Activated CD8-positive, alpha-beta T cell treated with anti-CD3 and anti-CD28 coated beads for 36 hours (primary cell): Measurements from ENCODE around the gene OR51E1. TPM values are rescaled to one million over a fixed set of nuclear protein-coding genes. Genes with fewer than 3 reads are reported as not detected.

Experiments
- ATAC-seq: fragments of 200-7000 bp; cut with Tn5 transposase; one replicate; pipeline ENCODE4 v1.10.0; 2021; ENCODE audit warnings: mild to moderate bottlenecking, moderate library complexity
- CTCF ChIA-PET: fragments of 350-600 bp; sonication (Branson Sonifier 250); formaldehyde crosslinking; loops from one replicate; lab custom pipeline; 2021; ENCODE audit warnings: antibody characterized with exemption; lab: Charles Lee
- POLR2A ChIA-PET: fragments of 350-600 bp; sonication (Branson Sonifier 250); formaldehyde crosslinking; loops from one replicate; lab custom pipeline; 2021; ENCODE audit warnings: antibody characterized with exemption; lab: Charles Lee
- DNase-seq: peaks from one replicate; pipeline ENCODE4 v3.0.0-alpha.2; 2020
- H3K27ac Mint-ChIP-seq: one replicate; pipeline ENCODE4 v1.8.0; 2021; ENCODE audit warnings: mild to moderate bottlenecking, mixed read lengths
- H3K27me3 Mint-ChIP-seq: one replicate; pipeline ENCODE4 v1.8.0; 2021; ENCODE audit warnings: mixed read lengths
- H3K36me3 Mint-ChIP-seq: one replicate; pipeline ENCODE4 v1.8.0; 2021; ENCODE audit warnings: low read depth, mixed read lengths
- H3K4me1 Mint-ChIP-seq: one replicate; pipeline ENCODE4 v1.8.0; 2021; ENCODE audit warnings: low read depth, mixed read lengths
- H3K4me3 Mint-ChIP-seq: one replicate; pipeline ENCODE4 v1.8.0; 2021; ENCODE audit warnings: mild to moderate bottlenecking, moderate library complexity, mixed read lengths
- H3K9me3 Mint-ChIP-seq: one replicate; pipeline ENCODE4 v1.8.0; 2021; ENCODE audit warnings: mixed read lengths
- intact Hi-C: fragments of 100-400 bp; cut with micrococcal nuclease; formaldehyde crosslinking; loops from one replicate; pipeline ENCODE4 v1.10.0; 2022
- total RNA-seq, 2 experiments: library from RNA; stranded (reverse); gene quantifications; one replicate each; pipeline ENCODE4 v1.2.3, GENCODE V29; 2021
- TF ChIP-seq, protein P1 (sequence below): fragments of 200-600 bp; IDR thresholded peaks from one replicate; pipeline ENCODE4 v1.8.0; 2022; ENCODE audit warnings: antibody characterized with exemption, mild to moderate bottlenecking

Gene OR51E1
- total RNA-seq, 2 experiments from 2014 or later: not detected

GRCh38 chr11:4658629-4659445 is 15.1 kb downstream of the OR51E1 start:
- no peak for ATAC-seq
- Mint-ChIP-seq H3K4me3 (no peak overlapping the region), H3K27ac (no peak overlapping the region), H3K9me3 (no peaks in the 10 kb centered on the region), H3K27me3 (peaks cover 13% of the 10 kb centered on the region), H3K4me1 (no peaks in the 10 kb centered on the region), H3K36me3 (no peaks in the 10 kb centered on the region)
- CTCF ChIA-PET: interaction anchor here (0.8 kb wide), 1 partner anchor 22 kb away, joined by 3 read pairs; the partner anchor contains the start of gene OR51D1
- intact Hi-C loops: no loop called here
- POLR2A ChIA-PET: no interaction called here
- TF ChIP-seq, protein P1, sequence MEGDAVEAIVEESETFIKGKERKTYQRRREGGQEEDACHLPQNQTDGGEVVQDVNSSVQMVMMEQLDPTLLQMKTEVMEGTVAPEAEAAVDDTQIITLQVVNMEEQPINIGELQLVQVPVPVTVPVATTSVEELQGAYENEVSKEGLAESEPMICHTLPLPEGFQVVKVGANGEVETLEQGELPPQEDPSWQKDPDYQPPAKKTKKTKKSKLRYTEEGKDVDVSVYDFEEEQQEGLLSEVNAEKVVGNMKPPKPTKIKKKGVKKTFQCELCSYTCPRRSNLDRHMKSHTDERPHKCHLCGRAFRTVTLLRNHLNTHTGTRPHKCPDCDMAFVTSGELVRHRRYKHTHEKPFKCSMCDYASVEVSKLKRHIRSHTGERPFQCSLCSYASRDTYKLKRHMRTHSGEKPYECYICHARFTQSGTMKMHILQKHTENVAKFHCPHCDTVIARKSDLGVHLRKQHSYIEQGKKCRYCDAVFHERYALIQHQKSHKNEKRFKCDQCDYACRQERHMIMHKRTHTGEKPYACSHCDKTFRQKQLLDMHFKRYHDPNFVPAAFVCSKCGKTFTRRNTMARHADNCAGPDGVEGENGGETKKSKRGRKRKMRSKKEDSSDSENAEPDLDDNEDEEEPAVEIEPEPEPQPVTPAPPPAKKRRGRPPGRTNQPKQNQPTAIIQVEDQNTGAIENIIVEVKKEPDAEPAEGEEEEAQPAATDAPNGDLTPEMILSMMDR: no peak
- no peak for DNase-seq

GRCh38 chr11:4662876-4663275 is 19.1 kb downstream of the OR51E1 start:
- H3K9me3 Mint-ChIP-seq: no peaks in the 10 kb centered on the region
- H3K27me3 Mint-ChIP-seq: peaks cover 9% of the 10 kb centered on the region
- POLR2A ChIA-PET: no interaction called here
- TF ChIP-seq, protein P1: no peak
- H3K27ac Mint-ChIP-seq: no peak overlapping the region
- no peaks in the 10 kb centered on the region for H3K36me3 Mint-ChIP-seq
- CTCF ChIA-PET: no interaction called here
- no peak overlapping the region for H3K4me3 Mint-ChIP-seq
- H3K4me1 Mint-ChIP-seq: no peaks in the 10 kb centered on the region
- no peak for ATAC-seq
- intact Hi-C loops: no loop called here
- DNase-seq: no peak

- no peaks in the 10 kb centered on the region for H3K4me1 Mint-ChIP-seq
- POLR2A ChIA-PET: no interaction called here
- no peaks in the 10 kb centered on the region for H3K36me3 Mint-ChIP-seq
- no peaks in the 10 kb centered on the region for H3K9me3 Mint-ChIP-seq
- CTCF ChIA-PET: no interaction called here
- ATAC-seq (no peak), DNase-seq (no peak)
- no peak overlapping the region for H3K4me3 Mint-ChIP-seq
- H3K27ac Mint-ChIP-seq: no peak overlapping the region
- TF ChIP-seq, protein P1: no peak
- H3K27me3 Mint-ChIP-seq: peaks cover 9% of the 10 kb centered on the region
- intact Hi-C loops: no loop called here
Measured at GRCh38 chr11:4664183-4664582, 20.4 kb downstream of the OR51E1 start.

DNA sequence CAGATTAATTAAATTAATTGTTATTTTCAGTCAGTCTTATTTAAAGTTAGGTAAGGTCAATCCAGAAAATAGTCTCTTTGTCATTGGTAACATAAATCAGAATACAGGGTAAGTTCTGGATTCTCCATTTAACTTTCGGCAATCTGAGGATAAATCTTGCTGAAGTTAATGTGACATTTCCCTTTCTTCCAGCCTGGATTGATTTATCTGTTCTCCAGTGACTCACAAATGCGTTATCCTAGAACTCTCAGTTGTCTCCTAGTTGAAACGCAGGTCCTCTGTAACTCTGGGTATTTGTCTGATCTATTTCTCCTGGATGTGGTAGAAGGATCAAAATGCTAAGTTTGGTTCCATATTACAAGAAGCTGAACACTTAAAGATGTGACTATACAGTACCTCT is 21.0 kb downstream of the OR51E1 start:
- Mint-ChIP-seq H3K36me3 (no peaks in the 10 kb centered on the region), H3K27ac (no peak overlapping the region), H3K4me1 (no peaks in the 10 kb centered on the region), H3K9me3 (no peaks in the 10 kb centered on the region), H3K4me3 (no peak overlapping the region), H3K27me3 (peaks cover 12% of the 10 kb centered on the region)
- TF ChIP-seq, protein P1: no peak
- no peak for DNase-seq
- intact Hi-C loops: no loop called here
- POLR2A ChIA-PET: no interaction called here
- ATAC-seq: no peak
- CTCF ChIA-PET: no interaction called here

GRCh38 chr11:4665424-4665823 is 21.6 kb downstream of the OR51E1 start:
- Mint-ChIP-seq H3K27ac (no peak overlapping the region), H3K9me3 (no peaks in the 10 kb centered on the region), H3K27me3 (peaks cover 12% of the 10 kb centered on the region), H3K4me3 (no peak overlapping the region), H3K4me1 (no peaks in the 10 kb centered on the region), H3K36me3 (no peaks in the 10 kb centered on the region)
- ATAC-seq: no peak
- intact Hi-C loops: no loop called here
- DNase-seq: no peak
- TF ChIP-seq, protein P1: no peak
- CTCF ChIA-PET: no interaction called here
- POLR2A ChIA-PET: no interaction called here
